GM23338 (cell line): ENCODE measurements around the gene TPGS1. TPM values are rescaled to one million over a fixed set of nuclear protein-coding genes. Genes with fewer than 3 reads are reported as not detected.
A peak's percentile ranks its signal among the peaks of the same experiment; 100 is the strongest.

Experiments
- ATAC-seq: fragments of 200-7000 bp; cut with Tn5 transposase; 3 replicates; pipeline ENCODE4 v1.9.1; 2020
- DNase-seq: peaks from one replicate; pipeline ENCODE4 v3.0.0-alpha.2; 2015; ENCODE audit warnings: low spot score
- H2AFZ ChIP-seq: fragments of 200-600 bp; sonication (generic); 2 replicates; pipeline ENCODE4 v1.8.0; 2016; ENCODE audit warnings: antibody characterized with exemption, mild to moderate bottlenecking, moderate library complexity
- H3F3A ChIP-seq: fragments of 200-600 bp; sonication (generic); replicated peaks from 2 replicates; pipeline ENCODE4 v1.8.0; 2017; ENCODE audit warnings: antibody characterized with exemption, mixed run types, low read depth
- H3K27ac ChIP-seq: fragments of 200-600 bp; sonication (generic); 2 replicates; pipeline ENCODE4 v1.6.1; 2016; ENCODE audit warnings: low read depth
- H3K27me3 ChIP-seq: fragments of 200-600 bp; sonication (generic); 2 replicates; pipeline ENCODE4 v1.8.0; 2016; ENCODE audit warnings: mild to moderate bottlenecking, mixed run types, moderate library complexity; ENCODE audit not compliant: insufficient read depth
- H3K36me3 ChIP-seq: fragments of 200-600 bp; sonication (generic); 2 replicates; pipeline ENCODE4 v1.8.0; 2016; ENCODE audit warnings: mild to moderate bottlenecking; ENCODE audit not compliant: insufficient read depth
- H3K4me1 ChIP-seq: fragments of 200-600 bp; sonication (generic); 2 replicates; pipeline ENCODE4 v1.8.0; 2016; ENCODE audit warnings: mild to moderate bottlenecking, moderate library complexity; ENCODE audit not compliant: insufficient read depth
- H3K4me2 ChIP-seq: fragments of 200-600 bp; sonication (generic); 2 replicates; pipeline ENCODE4 v1.7.1; 2017; ENCODE audit warnings: mixed run types
- H3K4me3 ChIP-seq: fragments of 200-600 bp; sonication (generic); 2 replicates; pipeline ENCODE4 v1.6.1; 2016; ENCODE audit warnings: mixed run types
- H3K79me2 ChIP-seq: fragments of 200-600 bp; sonication (generic); replicated peaks from 2 replicates; pipeline ENCODE4 v1.8.0; 2017; ENCODE audit warnings: mild to moderate bottlenecking; ENCODE audit not compliant: insufficient read depth
- H3K9me2 ChIP-seq: fragments of 200-600 bp; sonication (generic); 2 replicates; pipeline ENCODE4 v1.8.0; 2017; ENCODE audit not compliant: insufficient read depth
- H4K20me1 ChIP-seq: fragments of 200-600 bp; sonication (generic); replicated peaks from 2 replicates; pipeline ENCODE4 v1.8.0; 2017; ENCODE audit warnings: mild to moderate bottlenecking; ENCODE audit not compliant: insufficient read depth
- H3K27ac Mint-ChIP-seq: 2 replicates; pipeline ENCODE4 v1.8.0; 2020; ENCODE audit warnings: inconsistent platforms, mild to moderate bottlenecking, moderate library complexity, mixed read lengths
- H3K27me3 Mint-ChIP-seq: 3 replicates; pipeline ENCODE4 v1.8.0; 2022; ENCODE audit warnings: low read depth, mild to moderate bottlenecking, moderate library complexity, mixed read lengths, inconsistent platforms; ENCODE audit not compliant: insufficient read depth, poor library complexity
- H3K36me3 Mint-ChIP-seq: 3 replicates; pipeline ENCODE4 v1.8.0; 2021; ENCODE audit warnings: low read depth, mild to moderate bottlenecking, inconsistent platforms, moderate library complexity, mixed read lengths
- H3K4me1 Mint-ChIP-seq: 3 replicates; pipeline ENCODE4 v1.8.0; 2020; ENCODE audit warnings: mild to moderate bottlenecking, inconsistent platforms, mixed read lengths
- H3K4me3 Mint-ChIP-seq: 3 replicates; pipeline ENCODE4 v1.8.0; 2021; ENCODE audit warnings: moderate library complexity, mild to moderate bottlenecking, inconsistent platforms, mixed read lengths
- H3K9me3 Mint-ChIP-seq: 3 replicates; pipeline ENCODE4 v1.8.0; 2020; ENCODE audit warnings: moderate library complexity, mild to moderate bottlenecking, inconsistent platforms, mixed read lengths
- CTCF ChIP-seq, 2 experiments: fragments of 200-600 bp in 1 of 2; sonication (generic) in 1 of 2; conservative IDR thresholded peaks; 2 replicates each; pipeline versions ENCODE4 v1.5.1 to v1.6.1; 2016 to 2017; ENCODE audit warnings: antibody characterized with exemption in 2 of 2, low read depth in 2 of 2, mild to moderate bottlenecking in 2 of 2, moderate library complexity in 1 of 2
- EZH2 ChIP-seq: fragments of 200-600 bp; sonication (generic); IDR thresholded peaks from one replicate; pipeline ENCODE4 v1.8.0; 2017; ENCODE audit warnings: antibody characterized with exemption, mild to moderate bottlenecking, low read depth; ENCODE audit not compliant: unreplicated experiment
- EZH2phosphoT487 ChIP-seq: fragments of 200-600 bp; sonication (generic); IDR thresholded peaks from one replicate; pipeline ENCODE4 v1.8.1; 2018; ENCODE audit warnings: antibody characterized with exemption; ENCODE audit not compliant: unreplicated experiment
- NANOG ChIP-seq: IDR thresholded peaks from 2 replicates; pipeline ENCODE4 v1.6.1; 2016; ENCODE audit warnings: antibody characterized with exemption, borderline replicate concordance
- STAT1 ChIP-seq: IDR thresholded peaks from one replicate; pipeline ENCODE4 v1.6.1; 2016; ENCODE audit warnings: antibody characterized with exemption; ENCODE audit not compliant: unreplicated experiment
- ZNF114 ChIP-seq: fragments of 250-450 bp; sonication (Bioruptor Pico); IDR thresholded peaks from 2 replicates; pipeline ENCODE4 v1.5.0; 2020; ENCODE audit warnings: mild to moderate bottlenecking, moderate library complexity
- ZNF331 ChIP-seq: fragments of 250-450 bp; sonication (Bioruptor Pico); IDR thresholded peaks from 2 replicates; pipeline ENCODE4 v1.5.0; 2020; ENCODE audit warnings: low read depth, mild to moderate bottlenecking, moderate library complexity
- ZNF462 ChIP-seq: fragments of 250-450 bp; sonication (Bioruptor Pico); IDR thresholded peaks from 2 replicates; pipeline ENCODE4 v1.5.0; 2020; ENCODE audit warnings: mild to moderate bottlenecking, moderate library complexity
- polyA plus RNA-seq: library from polyadenylated mRNA; unstranded; fragments of >200 nt; fragmentation: Nextera tagmentation; extraction: Ambion mirVana; gene quantifications from 2 replicates; pipeline ENCODE4 v1.2.1, GENCODE V29; 2016
- total RNA-seq: library from RNA; depleted of rRNA; stranded (reverse); fragments of >200 nt; shearing (Covaris generic); gene quantifications from 2 replicates; pipeline ENCODE4 v1.2.3, GENCODE V29; 2014

TPGS1 gene
- total and polyA plus RNA-seq, 2 experiments from 2014 or later = 11.9 to 38.4 TPM

DNA sequence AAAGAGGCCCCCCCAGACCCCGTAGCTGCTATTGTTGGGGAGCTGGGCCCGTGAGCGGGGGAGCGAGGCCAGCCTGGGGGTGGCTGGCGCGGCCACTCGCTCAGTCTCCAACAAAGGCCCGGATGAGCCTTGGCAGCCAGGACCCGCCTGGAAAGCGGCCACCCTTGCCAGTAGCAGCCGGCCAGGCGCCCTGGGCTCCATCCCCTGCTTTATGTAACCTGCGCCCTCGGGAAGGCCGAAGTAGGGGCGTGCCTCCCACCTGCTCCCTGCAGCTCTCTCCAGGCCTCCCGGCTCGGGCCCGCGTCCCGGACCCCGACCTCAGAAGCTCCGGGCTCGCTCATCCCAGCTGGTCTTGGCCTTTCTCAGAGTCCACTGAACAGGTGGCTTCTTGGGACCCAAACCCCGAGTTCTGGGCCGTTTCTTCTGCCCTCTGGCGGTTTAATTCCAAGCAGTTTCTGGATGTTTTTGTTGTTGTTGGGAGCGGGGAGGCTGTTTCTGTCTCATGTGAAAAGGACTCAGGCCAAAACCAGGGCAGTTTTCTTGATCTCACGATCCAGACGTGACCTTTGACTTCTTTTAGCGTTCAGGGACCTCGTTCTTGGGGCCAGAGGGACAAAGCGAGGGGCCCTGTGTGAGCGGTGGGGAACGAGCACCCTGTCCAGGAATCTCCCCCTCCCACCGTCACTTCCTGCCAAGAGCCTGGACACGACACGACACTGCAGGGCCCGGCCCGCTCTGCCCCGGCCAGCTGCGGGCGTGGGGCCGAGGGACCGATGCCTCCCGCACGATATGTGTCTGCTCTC is 25.5 kb downstream of the TPGS1 start:
- H3K27me3 Mint-ChIP-seq = peaks cover 17% of the 10 kb centered on the region
- H3K4me3 Mint-ChIP-seq = peak overlapping the region; percentile 87
- Histone ChIP-seq H3K4me3 (peak overlapping the region; percentile 98), H3K36me3 (no peaks in the 10 kb centered on the region; the same call in 1 of the 2 replicates), H3K79me2 (peaks cover 25% of the 10 kb centered on the region), H3K4me2 (peak overlapping the region; percentile 94), H3K9me2 (no peaks in the 10 kb centered on the region), H2AFZ (no peak overlapping the region), H3K27me3 (no peaks in the 10 kb centered on the region), H3K4me1 (no peaks in the 10 kb centered on the region; the same call in 1 of the 2 replicates), H3F3A (peaks cover 13% of the 10 kb centered on the region), H3K27ac (no peak overlapping the region; the same call in 1 of the 2 replicates), H4K20me1 (peaks cover 17% of the 10 kb centered on the region)
- peaks cover 13% of the 10 kb centered on the region; the same call in 2 of the 3 replicates for H3K36me3 Mint-ChIP-seq
- H3K9me3 Mint-ChIP-seq = 0 out of 3 replicates have a peak, but pooled peaks cover 2% of the 10 kb centered on the region
- ATAC-seq = peak; percentile 42
- peak; percentile 90 for DNase-seq
- peak; percentile 59 to 63 for TF ChIP-seq CTCF (conservative IDR thresholded peaks at IDR 0.05; ENCODE audit: low read depth in 2 of 2)
- no peak for TF ChIP-seq ZNF114 (CRISPR knock-in tag)
- H3K4me1 Mint-ChIP-seq = peaks cover 9% of the 10 kb centered on the region
- peak overlapping the region; percentile 79; the same call in 1 of the 2 replicates for H3K27ac Mint-ChIP-seq

GRCh38 chr19:533364-534058 is 26.2 kb downstream of the TPGS1 start:
- no peak overlapping the region for H3K27ac Mint-ChIP-seq
- no peak overlapping the region for H2AFZ ChIP-seq
- no peak for ATAC-seq
- TF ChIP-seq ZNF331 (CRISPR knock-in tag) = no peak
- TF ChIP-seq ZNF462 = no peak
- no peak for TF ChIP-seq NANOG
- no peak for TF ChIP-seq EZH2phosphoT487
- no peak for TF ChIP-seq CTCF (conservative IDR thresholded peaks at IDR 0.05; ENCODE audit: low read depth in 2 of 2)
- no peak for TF ChIP-seq STAT1
- no peak for TF ChIP-seq EZH2

More at GRCh38 chr19:533364-534058, 26.2 kb downstream of the TPGS1 start:
- H3K27ac ChIP-seq = no peak overlapping the region; the same call in 1 of the 2 replicates
- no peaks in the 10 kb centered on the region; the same call in 1 of the 2 replicates for H3K36me3 ChIP-seq
- no peak for DNase-seq
- H3K4me3 Mint-ChIP-seq = peak overlapping the region; percentile 87
- H3K4me1 ChIP-seq = no peaks in the 10 kb centered on the region; the same call in 1 of the 2 replicates
- peaks cover 15% of the 10 kb centered on the region for H3K27me3 Mint-ChIP-seq
- peaks cover 17% of the 10 kb centered on the region for H4K20me1 ChIP-seq
- peak overlapping the region; percentile 94 for H3K4me2 ChIP-seq
- peaks cover 6% of the 10 kb centered on the region for H3K4me1 Mint-ChIP-seq
- no peaks in the 10 kb centered on the region for H3K9me2 ChIP-seq
- peaks cover 25% of the 10 kb centered on the region for H3K79me2 ChIP-seq
- H3K9me3 Mint-ChIP-seq = peaks cover 2% of the 10 kb centered on the region; the same call in 1 of the 3 replicates
- H3K4me3 ChIP-seq = peak overlapping the region; percentile 98
- no peaks in the 10 kb centered on the region for H3K27me3 ChIP-seq
- H3K36me3 Mint-ChIP-seq = peaks cover 20% of the 10 kb centered on the region
- H3F3A ChIP-seq = peaks cover 13% of the 10 kb centered on the region
